VCaP (cell line): Measurements from ENCODE around the gene ASIC3.

ENCODE experiments used
- H3K27ac ChIP-seq: fragments of 450-650 bp; 2 replicates; pipeline ENCODE4 v1.5.1; 2017
- CTCF ChIP-seq: fragments of 450-650 bp; conservative IDR thresholded peaks from 2 replicates; pipeline ENCODE4 v1.5.1; 2017; ENCODE audit warnings: mild to moderate bottlenecking, moderate library complexity

The ASIC3 gene

GRCh38 chr7:151064993-151065392 lies 16.7 kb downstream of the ASIC3 start:
- no peak overlapping the region for H3K27ac ChIP-seq
- no peak for TF ChIP-seq CTCF

GRCh38 chr7:151065516-151065915 lies 17.2 kb downstream of the ASIC3 start:
- H3K27ac ChIP-seq, result no peak overlapping the region
- TF ChIP-seq CTCF, result no peak

- no peak overlapping the region for H3K27ac ChIP-seq
- no peak for TF ChIP-seq CTCF
Measured at GRCh38 chr7:151066273-151066974, 18.1 kb downstream of the ASIC3 start.

- no peak for TF ChIP-seq CTCF
- H3K27ac ChIP-seq, result no peak overlapping the region
Measured at GRCh38 chr7:151068069-151068773, 19.9 kb downstream of the ASIC3 start.

GRCh38 chr7:151069841-151070573 lies 21.7 kb downstream of the ASIC3 start:
- TF ChIP-seq CTCF, result no peak

GRCh38 chr7:151070574-151070960 lies 22.2 kb downstream of the ASIC3 start:
- H3K27ac ChIP-seq, result no peak overlapping the region
- no peak for TF ChIP-seq CTCF

More at GRCh38 chr7:151069841-151070573, 21.7 kb downstream of the ASIC3 start:
- H3K27ac ChIP-seq, result no peak overlapping the region

GRCh38 chr7:151071032-151071866 lies 22.9 kb downstream of the ASIC3 start:
- H3K27ac ChIP-seq, result no peak overlapping the region
- TF ChIP-seq CTCF, result no peak
